Lower lobe of right lung (tissue), 2 donors: ENCODE data around the gene PTGS1. TPM values are rescaled to one million over a fixed set of nuclear protein-coding genes. Genes with fewer than 3 reads are reported as not detected.
A peak's percentile ranks its signal among the peaks of the same experiment; 100 is the strongest.

Source experiments
- ATAC-seq, 2 donors: fragments of 200-7000 bp; cut with Tn5 transposase; one replicate each; pipeline ENCODE4 v1.9.1; 2020 to 2022; ENCODE audit warnings: mild to moderate bottlenecking in 2 of 2, moderate library complexity in 2 of 2
- DNase-seq: peaks from one replicate; pipeline ENCODE4 v3.0.0-alpha.2; 2020
- H3K27ac ChIP-seq: fragments of 200-600 bp; one replicate; pipeline ENCODE4 v1.8.0; 2022
- H3K27me3 ChIP-seq: fragments of 200-600 bp; one replicate; pipeline ENCODE4 v1.8.0; 2022; ENCODE audit warnings: low read depth
- H3K36me3 ChIP-seq: fragments of 200-600 bp; one replicate; pipeline ENCODE4 v1.8.0; 2022; ENCODE audit warnings: mild to moderate bottlenecking
- H3K4me1 ChIP-seq: fragments of 200-600 bp; one replicate; pipeline ENCODE4 v1.8.0; 2022
- H3K4me3 ChIP-seq: fragments of 200-600 bp; one replicate; pipeline ENCODE4 v1.8.0; 2022; ENCODE audit warnings: mild to moderate bottlenecking
- H3K9me3 ChIP-seq: fragments of 200-600 bp; one replicate; pipeline ENCODE4 v1.8.0; 2022
- intact Hi-C: fragments of 100-400 bp; cut with DNase I; formaldehyde crosslinking; loops from one replicate; pipeline ENCODE4 v1.11.0; 2022
- total RNA-seq: library from RNA; stranded (reverse); fragmentation: NEBNext Ultra II Directional; extraction: Animal tissue kit (Norgen Biotek cat#: 25700); gene quantifications from one replicate; pipeline ENCODE4 v1.2.1, GENCODE V29; 2021
- TF ChIP-seq, protein P1 (sequence below): fragments of 200-600 bp; IDR thresholded peaks from one replicate; pipeline ENCODE4 v1.8.0; 2022; ENCODE audit warnings: antibody characterized with exemption, mild to moderate bottlenecking
- donor health status: DM: no; HTN: yes; CAD: no; lungs with severe emphysema.

PTGS1 gene
- total RNA-seq, 1 donor from 2014 or later: 14.9 TPM

DNA sequence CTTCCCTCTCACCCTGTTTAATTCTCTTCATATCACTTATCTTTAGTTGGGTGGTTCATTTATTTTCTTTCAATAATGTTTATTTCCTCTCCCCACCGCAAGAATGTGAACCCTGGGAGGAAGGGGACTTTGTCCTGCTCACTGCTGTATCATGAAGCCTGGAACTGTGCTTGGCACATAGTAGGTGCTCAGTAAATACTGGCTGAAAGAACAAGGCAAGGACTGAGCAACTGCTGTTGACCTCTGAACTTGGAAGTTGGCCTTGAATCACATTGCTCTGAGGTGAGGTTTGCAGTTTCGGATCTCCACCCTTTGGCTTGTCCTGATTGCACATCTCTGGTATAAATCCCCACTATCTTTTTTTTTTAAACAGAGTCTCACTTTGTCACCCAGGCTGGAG, 22.0 kb upstream of the PTGS1 start:
- Histone ChIP-seq H3K4me3 (no peak overlapping the region), H3K27me3 (no peaks in the 10 kb centered on the region), H3K4me1 (peaks cover 19% of the 10 kb centered on the region), H3K27ac (peak overlapping the region; percentile 53), H3K36me3 (no peaks in the 10 kb centered on the region), H3K9me3 (no peaks in the 10 kb centered on the region)
- TF ChIP-seq, protein P1, sequence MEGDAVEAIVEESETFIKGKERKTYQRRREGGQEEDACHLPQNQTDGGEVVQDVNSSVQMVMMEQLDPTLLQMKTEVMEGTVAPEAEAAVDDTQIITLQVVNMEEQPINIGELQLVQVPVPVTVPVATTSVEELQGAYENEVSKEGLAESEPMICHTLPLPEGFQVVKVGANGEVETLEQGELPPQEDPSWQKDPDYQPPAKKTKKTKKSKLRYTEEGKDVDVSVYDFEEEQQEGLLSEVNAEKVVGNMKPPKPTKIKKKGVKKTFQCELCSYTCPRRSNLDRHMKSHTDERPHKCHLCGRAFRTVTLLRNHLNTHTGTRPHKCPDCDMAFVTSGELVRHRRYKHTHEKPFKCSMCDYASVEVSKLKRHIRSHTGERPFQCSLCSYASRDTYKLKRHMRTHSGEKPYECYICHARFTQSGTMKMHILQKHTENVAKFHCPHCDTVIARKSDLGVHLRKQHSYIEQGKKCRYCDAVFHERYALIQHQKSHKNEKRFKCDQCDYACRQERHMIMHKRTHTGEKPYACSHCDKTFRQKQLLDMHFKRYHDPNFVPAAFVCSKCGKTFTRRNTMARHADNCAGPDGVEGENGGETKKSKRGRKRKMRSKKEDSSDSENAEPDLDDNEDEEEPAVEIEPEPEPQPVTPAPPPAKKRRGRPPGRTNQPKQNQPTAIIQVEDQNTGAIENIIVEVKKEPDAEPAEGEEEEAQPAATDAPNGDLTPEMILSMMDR: no peak
- intact Hi-C loops: no loop called here
- DNase-seq (no peak), ATAC-seq (no peak)

DNA sequence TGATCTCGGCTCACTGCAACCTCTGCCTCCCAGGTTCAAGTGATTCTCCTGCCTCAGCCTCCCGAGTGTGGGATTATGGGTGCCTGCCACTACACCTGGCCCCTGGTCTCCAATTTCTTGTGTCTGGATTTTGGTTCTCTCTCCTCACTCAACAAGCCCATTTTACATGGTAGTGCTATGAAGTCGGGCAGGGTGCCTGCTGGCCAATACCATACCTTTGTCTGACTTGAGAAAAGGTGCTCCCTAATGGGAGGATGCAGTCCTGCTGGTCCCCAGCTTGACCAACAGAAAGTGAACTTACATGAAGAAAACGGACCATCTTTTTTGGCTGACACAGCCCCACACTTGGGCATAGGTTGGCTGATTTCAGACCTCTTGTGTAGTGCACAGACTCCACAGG, 21.6 kb upstream of the PTGS1 start:
- Histone ChIP-seq H3K4me3 (no peak overlapping the region), H3K4me1 (peaks cover 19% of the 10 kb centered on the region), H3K9me3 (no peaks in the 10 kb centered on the region), H3K27ac (no peak overlapping the region), H3K27me3 (no peaks in the 10 kb centered on the region), H3K36me3 (no peaks in the 10 kb centered on the region)
- ATAC-seq (no peak), DNase-seq (no peak)
- TF ChIP-seq, protein P1: no peak
- intact Hi-C loops: no loop called here

DNA sequence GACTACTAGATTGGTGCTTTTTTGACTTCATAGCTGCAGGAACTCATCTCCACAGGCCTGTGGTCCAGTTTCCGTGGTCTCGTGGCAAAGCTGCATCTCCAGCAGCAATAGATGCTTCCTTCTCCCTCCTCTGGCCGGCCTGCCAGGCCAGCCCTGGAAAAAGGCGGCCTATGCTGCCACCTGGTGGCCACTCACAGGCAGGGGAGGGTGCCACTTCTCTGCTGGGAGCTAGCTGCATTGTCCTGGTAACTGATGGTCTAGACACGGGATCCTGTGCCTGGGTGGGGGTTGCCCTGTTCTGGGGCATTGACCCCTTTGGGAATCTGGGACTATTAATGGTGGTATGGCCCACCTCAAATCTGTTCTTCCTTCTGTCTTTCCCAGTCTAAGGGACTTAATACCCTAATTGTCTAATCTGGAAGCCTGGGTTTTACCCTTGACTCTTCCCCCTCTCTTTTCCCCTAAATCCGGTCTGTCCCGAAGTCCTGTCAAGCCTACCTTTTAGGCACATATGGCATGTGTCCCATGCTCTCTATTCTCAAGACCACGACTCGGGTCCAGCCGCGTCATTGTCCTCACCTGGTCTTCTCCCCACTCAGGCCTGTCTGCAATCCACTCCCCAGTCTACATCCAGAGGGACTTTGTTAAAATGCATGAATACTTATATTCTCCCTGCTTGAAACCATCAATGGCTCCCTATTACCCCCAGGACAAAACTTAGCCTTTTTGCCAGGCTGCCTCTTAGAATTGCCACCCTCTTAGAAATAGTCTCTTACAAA, 20.1 kb upstream of the PTGS1 start:
- peak; percentile 87 to 90 for ATAC-seq
- Histone ChIP-seq H3K9me3 (no peaks in the 10 kb centered on the region), H3K4me1 (peaks cover 19% of the 10 kb centered on the region), H3K27me3 (no peaks in the 10 kb centered on the region), H3K27ac (no peak overlapping the region), H3K4me3 (no peak overlapping the region), H3K36me3 (no peaks in the 10 kb centered on the region)
- peak; percentile 82 for DNase-seq
- intact Hi-C loops: loop anchor here (10.0 kb wide), 1 partner anchor 226 kb away; no protein-coding TSS in a partner anchor
- TF ChIP-seq, protein P1: peak; percentile 99

DNA sequence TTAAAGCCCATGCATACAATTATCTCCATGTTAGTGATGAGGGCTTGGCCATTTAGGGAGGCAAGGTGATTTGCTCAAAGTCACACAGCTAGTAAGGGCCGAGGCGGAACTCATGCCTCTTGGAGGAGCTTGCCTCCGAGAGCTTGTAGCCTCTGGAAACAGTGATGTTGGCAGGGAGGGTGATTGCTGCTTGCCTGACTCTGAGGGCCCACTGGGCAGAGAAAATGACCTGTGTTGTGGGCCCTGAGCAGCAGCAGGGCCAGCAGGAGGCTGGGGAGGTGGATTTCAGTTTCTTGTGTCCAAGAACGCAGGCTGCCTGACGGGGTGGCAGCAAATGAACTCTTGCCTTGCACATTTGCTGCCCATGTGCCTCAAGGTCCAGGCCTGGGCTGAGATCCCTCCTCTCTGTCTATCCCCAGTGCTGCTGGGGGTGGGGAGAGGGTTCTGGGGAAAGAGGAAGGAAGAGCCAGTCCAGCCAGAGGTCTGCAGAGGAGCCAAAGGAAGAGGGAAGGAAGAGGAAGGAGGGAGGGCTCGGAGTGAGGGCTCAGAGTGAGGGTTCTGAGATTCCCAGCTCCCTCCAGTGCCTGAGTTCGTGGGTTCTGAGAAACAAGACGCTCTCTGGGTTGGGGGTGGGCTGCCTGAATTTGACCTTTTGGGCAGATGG, 16.2 kb upstream of the PTGS1 start:
- intact Hi-C loops: loop anchor here (10.0 kb wide), 1 partner anchor 230 kb away; no protein-coding TSS in a partner anchor
- ATAC-seq (peak; percentile 30 to 61), DNase-seq (no peak)
- Histone ChIP-seq H3K27me3 (no peaks in the 10 kb centered on the region), H3K27ac (no peak overlapping the region), H3K9me3 (no peaks in the 10 kb centered on the region), H3K4me1 (peaks cover 4% of the 10 kb centered on the region), H3K4me3 (no peak overlapping the region), H3K36me3 (no peaks in the 10 kb centered on the region)
- TF ChIP-seq, protein P1: no peak

DNA sequence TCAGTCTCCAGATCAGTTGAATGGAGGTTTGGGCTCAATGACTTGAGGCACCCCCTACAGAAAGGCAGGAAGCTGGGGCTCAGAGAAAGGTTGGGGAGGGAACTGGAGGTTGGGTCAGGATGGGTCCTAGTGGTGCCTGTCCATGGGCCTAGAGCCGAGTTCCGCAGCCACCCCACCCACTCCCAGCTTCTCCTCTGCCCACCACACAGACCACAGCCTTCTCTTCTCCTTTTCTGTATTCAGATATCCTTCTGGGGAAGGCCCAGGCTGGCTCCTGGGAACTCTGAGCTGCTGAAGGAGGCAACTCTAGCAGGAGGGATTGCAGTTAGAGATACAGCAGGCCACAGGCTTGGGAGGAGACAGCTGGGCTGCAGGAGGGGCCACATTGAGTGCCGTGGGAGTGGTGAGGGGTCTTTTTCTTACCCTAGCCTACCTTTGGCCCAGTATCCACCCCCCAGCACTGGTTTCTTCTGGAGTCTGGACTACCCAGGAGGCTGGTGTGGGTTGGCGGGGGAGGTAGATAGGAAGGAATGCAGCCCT, 15.4 kb upstream of the PTGS1 start:
- intact Hi-C loops: loop anchor here (10.0 kb wide), 1 partner anchor 231 kb away; no protein-coding TSS in a partner anchor
- Histone ChIP-seq H3K27ac (no peak overlapping the region), H3K36me3 (no peaks in the 10 kb centered on the region), H3K9me3 (no peaks in the 10 kb centered on the region), H3K27me3 (no peaks in the 10 kb centered on the region), H3K4me3 (no peak overlapping the region), H3K4me1 (peaks cover 2% of the 10 kb centered on the region)
- DNase-seq (no peak), ATAC-seq (peak; percentile 20 to 47)
- TF ChIP-seq, protein P1: no peak
